Stomach (tissue), 4 donors: ENCODE data around the gene EFCC1.

ENCODE experiments used
- POLR2A ChIP-seq, 4 donors: fragments of 450-650 bp; IDR thresholded peaks; one replicate each; pipeline ENCODE4 v1.6.1; 2016; ENCODE audit warnings: antibody characterized with exemption in 4 of 4, control low read depth in 2 of 4, mild to moderate bottlenecking in 1 of 4, moderate library complexity in 1 of 4
- POLR2AphosphoS5 ChIP-seq, 3 donors: sonication (generic); formaldehyde crosslinking; IDR thresholded peaks; one replicate each; pipeline ENCODE4 v1.6.1; 2016; ENCODE audit warnings: antibody characterized with exemption in 3 of 3
- TF ChIP-seq, protein P1 (sequence below), 7 experiments: fragments of 450-650 bp in 4 of 7; fragments of 200-600 bp in 3 of 7; sonication (generic) in 3 of 7; IDR thresholded peaks; one replicate each; pipeline ENCODE4 v1.5.1; 2016 to 2019; ENCODE audit warnings: antibody characterized with exemption in 7 of 7, control low read depth in 2 of 7, mild to moderate bottlenecking in 1 of 7

GRCh38 chr3:129030611-129031010 is 29.5 kb downstream of the EFCC1 start:
- TF ChIP-seq, protein P1, sequence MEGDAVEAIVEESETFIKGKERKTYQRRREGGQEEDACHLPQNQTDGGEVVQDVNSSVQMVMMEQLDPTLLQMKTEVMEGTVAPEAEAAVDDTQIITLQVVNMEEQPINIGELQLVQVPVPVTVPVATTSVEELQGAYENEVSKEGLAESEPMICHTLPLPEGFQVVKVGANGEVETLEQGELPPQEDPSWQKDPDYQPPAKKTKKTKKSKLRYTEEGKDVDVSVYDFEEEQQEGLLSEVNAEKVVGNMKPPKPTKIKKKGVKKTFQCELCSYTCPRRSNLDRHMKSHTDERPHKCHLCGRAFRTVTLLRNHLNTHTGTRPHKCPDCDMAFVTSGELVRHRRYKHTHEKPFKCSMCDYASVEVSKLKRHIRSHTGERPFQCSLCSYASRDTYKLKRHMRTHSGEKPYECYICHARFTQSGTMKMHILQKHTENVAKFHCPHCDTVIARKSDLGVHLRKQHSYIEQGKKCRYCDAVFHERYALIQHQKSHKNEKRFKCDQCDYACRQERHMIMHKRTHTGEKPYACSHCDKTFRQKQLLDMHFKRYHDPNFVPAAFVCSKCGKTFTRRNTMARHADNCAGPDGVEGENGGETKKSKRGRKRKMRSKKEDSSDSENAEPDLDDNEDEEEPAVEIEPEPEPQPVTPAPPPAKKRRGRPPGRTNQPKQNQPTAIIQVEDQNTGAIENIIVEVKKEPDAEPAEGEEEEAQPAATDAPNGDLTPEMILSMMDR (IDR thresholded peaks at IDR 0.05): no peak
- TF ChIP-seq POLR2A (IDR thresholded peaks at IDR 0.05) (no peak), POLR2AphosphoS5 (IDR thresholded peaks at IDR 0.05) (no peak)
